MG63 (cell line): Measurements from ENCODE around the gene PNMA8B. TPM values are rescaled to one million over a fixed set of nuclear protein-coding genes. Genes with fewer than 3 reads are reported as not detected.
A peak's percentile ranks its signal among the peaks of the same experiment; 100 is the strongest.
"Not testable (repeated sequence)": the region's sequence is repeated elsewhere in the genome, so short reads cannot be mapped to it uniquely, and the experiment has no call there.

Experiments used
- DNase-seq: peaks from one replicate; pipeline ENCODE4 v3.0.0-alpha.2; 2020
- H3K27me3 ChIP-seq: fragments of 250-450 bp; sonication (Bioruptor Pico); 2 replicates; pipeline ENCODE4 v1.5.1; 2020; ENCODE audit warnings: mild to moderate bottlenecking, moderate library complexity
- H3K36me3 ChIP-seq: fragments of 250-450 bp; sonication (Bioruptor Pico); 2 replicates; pipeline ENCODE4 v1.5.1; 2020; ENCODE audit warnings: mild to moderate bottlenecking, moderate library complexity
- H3K4me3 ChIP-seq: fragments of 250-450 bp; sonication (Bioruptor Pico); 2 replicates; pipeline ENCODE4 v1.5.1; 2020; ENCODE audit warnings: mild to moderate bottlenecking, moderate library complexity
- H3K9me3 ChIP-seq: fragments of 250-450 bp; sonication (Bioruptor Pico); 2 replicates; pipeline ENCODE4 v1.5.1; 2020; ENCODE audit warnings: mild to moderate bottlenecking, moderate library complexity
- total RNA-seq: library from RNA; depleted of rRNA; stranded (reverse); fragments of >200 nt; shearing (Covaris generic); gene quantifications from 2 replicates; pipeline ENCODE4 v1.2.3, GENCODE V29; 2014; ENCODE audit warnings: low replicate concordance

PNMA8B gene
- total RNA-seq, 1 experiment from 2014 or later, result not detected

- Histone ChIP-seq H3K9me3 (peaks cover 3% of the 10 kb centered on the region; the same call in 1 of the 2 replicates), H3K27me3 (no peaks in the 10 kb centered on the region), H3K4me3 (no peak overlapping the region), H3K36me3 (no peaks in the 10 kb centered on the region)
- no peak for DNase-seq
Observed at GRCh38 chr19:46520616-46521015, 24.9 kb upstream of the PNMA8B start.

- H3K27me3 ChIP-seq, result no peaks in the 10 kb centered on the region
- DNase-seq, result no peak
Observed at GRCh38 chr19:46517471-46517870, 21.8 kb upstream of the PNMA8B start.

GRCh38 chr19:46515879-46516350 lies 20.2 kb upstream of the PNMA8B start:
- H3K36me3 ChIP-seq, result no peaks in the 10 kb centered on the region
- no peak overlapping the region for H3K4me3 ChIP-seq

More at GRCh38 chr19:46517471-46517870, 21.8 kb upstream of the PNMA8B start:
- H3K4me3 ChIP-seq, result no peak overlapping the region
- H3K36me3 ChIP-seq, result no peaks in the 10 kb centered on the region
- no peaks in the 10 kb centered on the region for H3K9me3 ChIP-seq

GRCh38 chr19:46515290-46515609 lies 19.6 kb upstream of the PNMA8B start:
- Histone ChIP-seq H3K4me3 (no peak overlapping the region), H3K36me3 (no peaks in the 10 kb centered on the region), H3K9me3 (no peaks in the 10 kb centered on the region), H3K27me3 (no peaks in the 10 kb centered on the region)
- no peak for DNase-seq

More at GRCh38 chr19:46515879-46516350, 20.2 kb upstream of the PNMA8B start:
- peak; percentile 33 for DNase-seq
- no peaks in the 10 kb centered on the region for H3K9me3 ChIP-seq
- no peaks in the 10 kb centered on the region for H3K27me3 ChIP-seq

- Histone ChIP-seq H3K27me3 (no peaks in the 10 kb centered on the region), H3K36me3 (no peaks in the 10 kb centered on the region), H3K4me3 (no peak overlapping the region), H3K9me3 (no peaks in the 10 kb centered on the region)
- DNase-seq, result no peak
Observed at GRCh38 chr19:46514589-46515289, 19.1 kb upstream of the PNMA8B start.

- Histone ChIP-seq H3K27me3 (no peaks in the 10 kb centered on the region), H3K9me3 (no peaks in the 10 kb centered on the region), H3K36me3 (no peaks in the 10 kb centered on the region), H3K4me3 (no peak overlapping the region)
- DNase-seq, result peak; percentile 78
Observed at GRCh38 chr19:46513461-46514236, 18.0 kb upstream of the PNMA8B start.

- no peak for DNase-seq
- H3K27me3 ChIP-seq, result no peaks in the 10 kb centered on the region
- H3K9me3 ChIP-seq, result no peaks in the 10 kb centered on the region
- no peak overlapping the region for H3K4me3 ChIP-seq
- H3K36me3 ChIP-seq, result no peaks in the 10 kb centered on the region
Observed at GRCh38 chr19:46511237-46511636, 15.6 kb upstream of the PNMA8B start.

- H3K9me3 ChIP-seq, result peaks cover 4% of the 10 kb centered on the region; the same call in 1 of the 2 replicates
- DNase-seq, result no peak
Observed at GRCh38 chr19:46508206-46508605, 12.5 kb upstream of the PNMA8B start.

GRCh38 chr19:46503848-46504453 lies 8.3 kb upstream of the PNMA8B start:
- Histone ChIP-seq H3K36me3 (no peaks in the 10 kb centered on the region), H3K9me3 (peaks cover 4% of the 10 kb centered on the region; the same call in 1 of the 2 replicates), H3K4me3 (no peak overlapping the region), H3K27me3 (peaks cover 10% of the 10 kb centered on the region; the same call in 1 of the 2 replicates)
- no peak for DNase-seq

More at GRCh38 chr19:46508206-46508605, 12.5 kb upstream of the PNMA8B start:
- no peaks in the 10 kb centered on the region for H3K27me3 ChIP-seq
- H3K36me3 ChIP-seq, result no peaks in the 10 kb centered on the region
- no peak overlapping the region for H3K4me3 ChIP-seq

GRCh38 chr19:46502891-46503290 lies 7.2 kb upstream of the PNMA8B start:
- peaks cover 10% of the 10 kb centered on the region; the same call in 1 of the 2 replicates for H3K27me3 ChIP-seq
- H3K9me3 ChIP-seq, result peaks cover 4% of the 10 kb centered on the region; the same call in 1 of the 2 replicates
- no peak overlapping the region for H3K4me3 ChIP-seq
- no peak for DNase-seq
- H3K36me3 ChIP-seq, result no peaks in the 10 kb centered on the region

- DNase-seq, result no peak
- H3K27me3 ChIP-seq, result peaks cover 10% of the 10 kb centered on the region; the same call in 1 of the 2 replicates
- H3K4me3 ChIP-seq, result no peak overlapping the region
- H3K36me3 ChIP-seq, result no peaks in the 10 kb centered on the region
- peaks cover 1% of the 10 kb centered on the region; the same call in 1 of the 2 replicates for H3K9me3 ChIP-seq
Observed at GRCh38 chr19:46499692-46500091, 4.0 kb upstream of the PNMA8B start.

- Histone ChIP-seq H3K4me3 (no peak overlapping the region), H3K27me3 (peaks cover 10% of the 10 kb centered on the region; the same call in 1 of the 2 replicates), H3K36me3 (no peaks in the 10 kb centered on the region), H3K9me3 (no peaks in the 10 kb centered on the region)
- no peak for DNase-seq
Observed at GRCh38 chr19:46497773-46498172, 2.1 kb upstream of the PNMA8B start.

- not testable (repeated sequence) for H3K4me3 ChIP-seq, H3K9me3 ChIP-seq, DNase-seq, H3K27me3 ChIP-seq, H3K36me3 ChIP-seq
Observed at GRCh38 chr19:46496886-46497285, 1.2 kb upstream of the PNMA8B start.

- Histone ChIP-seq H3K9me3 (no peaks in the 10 kb centered on the region), H3K36me3 (no peaks in the 10 kb centered on the region), H3K27me3 (peaks cover 10% of the 10 kb centered on the region; the same call in 1 of the 2 replicates), H3K4me3 (no peak overlapping the region)
- no peak for DNase-seq
Observed at GRCh38 chr19:46496304-46496703, 637 bp upstream of the PNMA8B start.

- DNase-seq, result no peak
- no peaks in the 10 kb centered on the region for H3K36me3 ChIP-seq
- H3K9me3 ChIP-seq, result no peaks in the 10 kb centered on the region
- peaks cover 2% of the 10 kb centered on the region; the same call in 1 of the 2 replicates for H3K27me3 ChIP-seq
- no peak overlapping the region for H3K4me3 ChIP-seq
Observed at GRCh38 chr19:46494941-46495785, 504 bp downstream of the PNMA8B start.
